SK-N-SH (cell line): ENCODE results near the gene CELSR2.

ENCODE experiments used
- EP300 ChIP-seq, 2 experiments: IDR thresholded peaks; 2 replicates each; pipeline versions ENCODE4 v1.4.0 to v1.6.1; 2012; ENCODE audit warnings: borderline replicate concordance in 1 of 2, low read depth in 1 of 2, low read length in 1 of 2
- EZH2phosphoT487 ChIP-seq: fragments of 200-600 bp; sonication (generic); IDR thresholded peaks from 2 replicates; pipeline ENCODE4 v1.6.1; 2017; ENCODE audit warnings: low read depth, mixed run types, mild to moderate bottlenecking, antibody characterized with exemption, moderate library complexity, borderline replicate concordance
- FOXJ3 ChIP-seq: sonication (generic); formaldehyde crosslinking; IDR thresholded peaks from 2 replicates; pipeline ENCODE4 v1.5.1; 2020; ENCODE audit warnings: mild to moderate bottlenecking, missing genetic modification reagents
- GABPA ChIP-seq: IDR thresholded peaks from 2 replicates; pipeline ENCODE4 v1.4.0; 2012; ENCODE audit warnings: low read depth, mild to moderate bottlenecking
- PBX3 ChIP-seq: IDR thresholded peaks from 2 replicates; pipeline ENCODE4; 2012
- RAD21 ChIP-seq: IDR thresholded peaks from 2 replicates; pipeline ENCODE4 v1.6.1; 2012; ENCODE audit warnings: mild to moderate bottlenecking, low read length
- REST ChIP-seq: IDR thresholded peaks from 2 replicates; pipeline ENCODE4 v1.6.1; 2012; ENCODE audit warnings: mild to moderate bottlenecking, low read depth, low read length, moderate library complexity
- RFX5 ChIP-seq: IDR thresholded peaks from 2 replicates; pipeline ENCODE4 v1.6.1; 2012; ENCODE audit warnings: mild to moderate bottlenecking, improper control_type of control experiment, low read length
- SMC3 ChIP-seq: IDR thresholded peaks from 2 replicates; pipeline ENCODE4 v1.6.1; 2012; ENCODE audit warnings: low read depth, low read length, improper control_type of control experiment
- TAF1 ChIP-seq: IDR thresholded peaks from 2 replicates; pipeline ENCODE4 v1.6.1; 2012; ENCODE audit warnings: low read depth, mild to moderate bottlenecking, low read length, moderate library complexity, borderline replicate concordance
- TF ChIP-seq, protein P1 (sequence below): fragments of 200-600 bp; sonication (generic); IDR thresholded peaks from 2 replicates; pipeline ENCODE4 v1.6.1; 2017; ENCODE audit warnings: antibody characterized with exemption, mild to moderate bottlenecking, moderate library complexity
- TF ChIP-seq, protein P2 (sequence below): fragments of 150-350 bp; IDR thresholded peaks from 2 replicates; pipeline ENCODE4 v1.6.1; 2017; ENCODE audit warnings: antibody characterized with exemption, low read length, low read depth, borderline replicate concordance

GRCh38 chr1:109290137-109290536 is 40.8 kb downstream of the CELSR2 start:
- TF ChIP-seq, protein P1, sequence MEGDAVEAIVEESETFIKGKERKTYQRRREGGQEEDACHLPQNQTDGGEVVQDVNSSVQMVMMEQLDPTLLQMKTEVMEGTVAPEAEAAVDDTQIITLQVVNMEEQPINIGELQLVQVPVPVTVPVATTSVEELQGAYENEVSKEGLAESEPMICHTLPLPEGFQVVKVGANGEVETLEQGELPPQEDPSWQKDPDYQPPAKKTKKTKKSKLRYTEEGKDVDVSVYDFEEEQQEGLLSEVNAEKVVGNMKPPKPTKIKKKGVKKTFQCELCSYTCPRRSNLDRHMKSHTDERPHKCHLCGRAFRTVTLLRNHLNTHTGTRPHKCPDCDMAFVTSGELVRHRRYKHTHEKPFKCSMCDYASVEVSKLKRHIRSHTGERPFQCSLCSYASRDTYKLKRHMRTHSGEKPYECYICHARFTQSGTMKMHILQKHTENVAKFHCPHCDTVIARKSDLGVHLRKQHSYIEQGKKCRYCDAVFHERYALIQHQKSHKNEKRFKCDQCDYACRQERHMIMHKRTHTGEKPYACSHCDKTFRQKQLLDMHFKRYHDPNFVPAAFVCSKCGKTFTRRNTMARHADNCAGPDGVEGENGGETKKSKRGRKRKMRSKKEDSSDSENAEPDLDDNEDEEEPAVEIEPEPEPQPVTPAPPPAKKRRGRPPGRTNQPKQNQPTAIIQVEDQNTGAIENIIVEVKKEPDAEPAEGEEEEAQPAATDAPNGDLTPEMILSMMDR: no peak
- TF ChIP-seq EP300 (IDR thresholded peaks at IDR 0.05; ENCODE audit: borderline replicate concordance in 1 of 2, low read depth in 1 of 2, low read length in 1 of 2): no peak
- no peak for TF ChIP-seq RAD21
- TF ChIP-seq RFX5: no peak
- TF ChIP-seq EZH2phosphoT487: no peak
- TF ChIP-seq, protein P2, sequence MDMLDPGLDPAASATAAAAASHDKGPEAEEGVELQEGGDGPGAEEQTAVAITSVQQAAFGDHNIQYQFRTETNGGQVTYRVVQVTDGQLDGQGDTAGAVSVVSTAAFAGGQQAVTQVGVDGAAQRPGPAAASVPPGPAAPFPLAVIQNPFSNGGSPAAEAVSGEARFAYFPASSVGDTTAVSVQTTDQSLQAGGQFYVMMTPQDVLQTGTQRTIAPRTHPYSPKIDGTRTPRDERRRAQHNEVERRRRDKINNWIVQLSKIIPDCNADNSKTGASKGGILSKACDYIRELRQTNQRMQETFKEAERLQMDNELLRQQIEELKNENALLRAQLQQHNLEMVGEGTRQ: no peak
- TF ChIP-seq TAF1: no peak
- TF ChIP-seq FOXJ3: no peak
- TF ChIP-seq SMC3: no peak
- no peak for TF ChIP-seq PBX3
- no peak for TF ChIP-seq REST
- no peak for TF ChIP-seq GABPA
